ENCODE measurements around the gene RDM1. TPM values are rescaled to one million over a fixed set of nuclear protein-coding genes. Genes with fewer than 3 reads are reported as not detected.

The RDM1 gene
- polyA plus RNA-seq, 1 donor (not counting 4 experiments of a cell fraction or from before 2014, with no cell fraction given), result 1.1 TPM

- peak overlapping the region; percentile 80 for H3K4me2 ChIP-seq (ENCODE audit: control insufficient read depth, extremely low read depth, insufficient read depth, low read depth, low read length)
- H3K9ac ChIP-seq (ENCODE audit: control insufficient read depth, extremely low read depth, insufficient read depth, low read length), result peak overlapping the region; percentile 16
Observed at GRCh38 chr17:35900708-35901480, 29.7 kb downstream of the RDM1 start.

GRCh38 chr17:35900280-35900679 is 30.3 kb downstream of the RDM1 start:
- Histone ChIP-seq H4K20me1 (ENCODE audit: control insufficient read depth, extremely low read depth, insufficient read depth, low read length) (no peaks in the 10 kb centered on the region), H3K9me1 (ENCODE audit: control insufficient read depth, extremely low read depth, insufficient read depth, low read length) (no peaks in the 10 kb centered on the region), H3K4me3 (ENCODE audit: control insufficient read depth in 2 of 3, extremely low read depth in 1 of 3, insufficient read depth in 2 of 3, low read depth in 1 of 3, low read length in 3 of 3) (peak overlapping the region in 2 of 3 experiments; percentile 16 to 21), H3K4me2 (ENCODE audit: control insufficient read depth, extremely low read depth, insufficient read depth, low read depth, low read length) (peak overlapping the region; percentile 80), H3K79me2 (ENCODE audit: control insufficient read depth, insufficient read depth, low read length) (no peaks in the 10 kb centered on the region), H3K9ac (ENCODE audit: control insufficient read depth, extremely low read depth, insufficient read depth, low read length) (no peak overlapping the region), H2AFZ (ENCODE audit: control insufficient read depth, low read length) (peak overlapping the region; percentile 24), H3K4me1 (ENCODE audit: control insufficient read depth, extremely low read depth, insufficient read depth, low read length) (peaks cover 32% of the 10 kb centered on the region), H3K27me3 (ENCODE audit: control insufficient read depth, extremely low read depth, insufficient read depth, low read length) (no peaks in the 10 kb centered on the region), H3K27ac (ENCODE audit: control insufficient read depth, insufficient read depth, low read length) (peak overlapping the region; percentile 34), H3K9me3 (ENCODE audit: control insufficient read depth, low read depth, low read length) (no peaks in the 10 kb centered on the region), H3K36me3 (ENCODE audit: control insufficient read depth in 2 of 2, extremely low read depth in 1 of 2, insufficient read depth in 2 of 2, low read length in 2 of 2) (no peaks in the 10 kb centered on the region)
- TF ChIP-seq CTCF (optimal IDR thresholded peaks at IDR 0.05 in 1 of 3, IDR thresholded peaks at IDR 0.05 in 1 of 3, conservative IDR thresholded peaks at IDR 0.05 in 1 of 3; ENCODE audit: extremely low read depth in 1 of 3, insufficient read depth in 2 of 3, low read length in 3 of 3) (no peak), EZH2 (IDR thresholded peaks at IDR 0.05; ENCODE audit: low read length) (no peak)
- FAIRE-seq (no peak), DNase-seq (ENCODE audit: low read depth, low spot score) (no peak)
- dilution Hi-C loops (cut with MboI; ENCODE audit: extremely low pct_ligation_motif_present, low sequenced_read_pairs), result no loop called here

More at GRCh38 chr17:35900708-35901480, 29.7 kb downstream of the RDM1 start:
- Histone ChIP-seq H3K4me1 (ENCODE audit: control insufficient read depth, extremely low read depth, insufficient read depth, low read length) (peaks cover 32% of the 10 kb centered on the region), H3K36me3 (ENCODE audit: control insufficient read depth in 2 of 2, extremely low read depth in 1 of 2, insufficient read depth in 2 of 2, low read length in 2 of 2) (no peaks in the 10 kb centered on the region), H3K79me2 (ENCODE audit: control insufficient read depth, insufficient read depth, low read length) (no peaks in the 10 kb centered on the region), H3K27ac (ENCODE audit: control insufficient read depth, insufficient read depth, low read length) (peak overlapping the region; percentile 34), H2AFZ (ENCODE audit: control insufficient read depth, low read length) (peak overlapping the region; percentile 24), H3K27me3 (ENCODE audit: control insufficient read depth, extremely low read depth, insufficient read depth, low read length) (no peaks in the 10 kb centered on the region), H3K4me3 (ENCODE audit: control insufficient read depth in 2 of 3, extremely low read depth in 1 of 3, insufficient read depth in 2 of 3, low read depth in 1 of 3, low read length in 3 of 3) (peak overlapping the region in 2 of 3 experiments; percentile 16 to 21), H3K9me1 (ENCODE audit: control insufficient read depth, extremely low read depth, insufficient read depth, low read length) (no peaks in the 10 kb centered on the region), H4K20me1 (ENCODE audit: control insufficient read depth, extremely low read depth, insufficient read depth, low read length) (no peaks in the 10 kb centered on the region), H3K9me3 (ENCODE audit: control insufficient read depth, low read depth, low read length) (no peaks in the 10 kb centered on the region)
- DNase-seq (ENCODE audit: low read depth, low spot score) (no peak), FAIRE-seq (no peak)
- TF ChIP-seq CTCF (optimal IDR thresholded peaks at IDR 0.05 in 1 of 3, IDR thresholded peaks at IDR 0.05 in 1 of 3, conservative IDR thresholded peaks at IDR 0.05 in 1 of 3; ENCODE audit: extremely low read depth in 1 of 3, insufficient read depth in 2 of 3, low read length in 3 of 3) (no peak), EZH2 (IDR thresholded peaks at IDR 0.05; ENCODE audit: low read length) (no peak)
- dilution Hi-C loops (cut with MboI; ENCODE audit: extremely low pct_ligation_motif_present, low sequenced_read_pairs), result no loop called here
